Adrenal gland (tissue), 12 donors: ENCODE data around the gene HCN3. TPM values are rescaled to one million over a fixed set of nuclear protein-coding genes. Genes with fewer than 3 reads are reported as not detected.

Experiments used
- DNase-seq, 7 donors: peaks; one replicate each; pipeline ENCODE4 v3.0.0-alpha.2; 2019 to 2020
- H3K27ac ChIP-seq, 5 donors: fragments of 200-600 bp; sonication (generic) in 4 of 5; 1 replicate in 3 of 5; 2 replicates in 2 of 5; pipeline versions ENCODE4 v1.5.1 to v1.8.0; 2016 to 2020; ENCODE audit warnings: mild to moderate bottlenecking in 1 of 5
- H3K27me3 ChIP-seq: fragments of 200-600 bp; 2 replicates; pipeline ENCODE4 v1.8.0; 2021
- H3K36me3 ChIP-seq, 2 donors: fragments of 200-600 bp; replicated peaks in 1 of 2; 1 replicate in 1 of 2; 2 replicates in 1 of 2; pipeline versions ENCODE4 v1.5.1 to v1.8.0; 2018 to 2022
- H3K4me1 ChIP-seq, 2 donors: fragments of 200-600 bp; replicated peaks in 1 of 2; 1 replicate in 1 of 2; 2 replicates in 1 of 2; pipeline versions ENCODE4 v1.5.1 to v1.8.0; 2018 to 2021
- H3K4me3 ChIP-seq, 4 donors: fragments of 200-600 bp; sonication (generic) in 3 of 4; one replicate each; pipeline ENCODE4 v1.5.1; 2016 to 2018
- H3K9me3 ChIP-seq, 3 donors: fragments of 200-600 bp; sonication (generic) in 1 of 3; replicated peaks in 1 of 3; 1 replicate in 2 of 3; 2 replicates in 1 of 3; pipeline versions ENCODE4 v1.5.1 to v1.8.0; 2016 to 2021
- POLR2A ChIP-seq, 2 donors: fragments of 450-650 bp; IDR thresholded peaks; one replicate each; pipeline ENCODE4 v1.6.1; 2017; ENCODE audit warnings: antibody characterized with exemption in 2 of 2, mild to moderate bottlenecking in 2 of 2, moderate library complexity in 1 of 2
- whole genome bisulfite sequencing, 4 donors: extraction: QIAGEN DNeasy Blood & Tissue Kit in 2 of 4; methylation state at CpG; one replicate each; pipeline versions ENCODE4 v1.1.5 to v1.1.7; 2013 to 2017; 5-methylcytosine and 5-hydroxymethylcytosine counted together
- intact Hi-C, 2 donors: fragments of 100-400 bp; cut with DNase I; formaldehyde crosslinking; loops; one replicate each; pipeline versions ENCODE4 v1.14.1 to v1.15.0; 2022 to 2023
- polyA plus RNA-seq, 3 donors: library from polyadenylated mRNA; stranded (reverse); fragments of 200-250 nt in 2 of 3; fragments of 350-450 nt in 1 of 3; fragmentation: Illumina TruSeq in 1 of 3; extraction: RNeasy Lipid Tissue Mini Kit (QIAGEN cat#74804) in 1 of 3; gene quantifications; one replicate each; pipeline ENCODE4 v1.2.3, GENCODE V29; 2013 to 2014
- total RNA-seq, 9 donors: library from RNA; depleted of rRNA in 4 of 9; stranded (reverse); fragments of >200 nt in 4 of 9; fragments of 120-200 nt in 1 of 9; fragmentation: NEBNext Ultra II Directional in 1 of 9; extraction: Animal tissue kit (Norgen Biotek cat#: 25700) in 1 of 9; gene quantifications; one replicate each; pipeline versions ENCODE4 v1.1.0 to v1.2.4, GENCODE V29; 2013 to 2023
- TF ChIP-seq, protein P1 (sequence below), 6 experiments: fragments of 450-650 bp in 4 of 6; fragments of 200-600 bp in 2 of 6; sonication (generic) in 1 of 6; IDR thresholded peaks; 1 replicate in 5 of 6; 2 replicates in 1 of 6; pipeline versions ENCODE4 v1.5.1 to v1.8.0; 2016 to 2021; ENCODE audit warnings: antibody characterized with exemption in 6 of 6, mild to moderate bottlenecking in 2 of 6, moderate library complexity in 1 of 6
- donor health status: healthy with polysubstance abuse.
- donor health status: Bipolar disorder and iron deficiency.
- donor health status: DM: yes; HTN: yes; CAD: no.
- donor health status: DM: no; HTN: no; CAD: no.
- donor health status: DM: no; HTN: no; CAD: no.
- donor health status: DM: yes; HTN: yes; CAD: no.

The HCN3 gene
- total and polyA plus RNA-seq, 12 donors, result 1.0 to 14.5 (median 3.7) TPM

DNA sequence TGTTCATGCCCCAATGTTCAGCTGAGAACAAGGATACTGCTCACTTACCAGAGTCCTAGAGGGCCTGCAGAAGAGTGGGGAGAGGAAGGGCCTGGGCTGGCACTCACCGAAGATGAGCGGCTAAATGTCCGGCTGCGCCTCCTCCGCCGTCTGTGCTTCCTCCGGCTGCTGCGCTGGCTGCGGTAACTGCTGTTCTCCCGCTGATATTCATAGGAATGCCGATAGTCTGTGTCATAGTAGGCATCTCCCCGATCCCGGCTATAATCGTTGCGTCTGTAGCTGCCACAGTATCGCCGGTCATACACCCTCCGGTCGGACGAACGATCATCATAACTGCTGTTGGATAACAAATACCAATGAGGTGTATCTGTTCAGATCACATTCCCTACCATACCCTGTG lies 7.9 kb upstream of the HCN3 start:
- H3K27me3 ChIP-seq, result no peaks in the 10 kb centered on the region
- H3K4me3 ChIP-seq, result no peak overlapping the region
- DNase-seq, result no peak
- WGBS, 4 donors, result 89 to 93% (median 92%) methylated on average over 15 to 21 of the region's 21 CpGs
- H3K4me1 ChIP-seq, result peaks cover 12 to 14% of the 10 kb centered on the region in 2 donors
- no peak overlapping the region for H3K27ac ChIP-seq
- TF ChIP-seq POLR2A (IDR thresholded peaks at IDR 0.05), result no peak
- TF ChIP-seq, protein P1, sequence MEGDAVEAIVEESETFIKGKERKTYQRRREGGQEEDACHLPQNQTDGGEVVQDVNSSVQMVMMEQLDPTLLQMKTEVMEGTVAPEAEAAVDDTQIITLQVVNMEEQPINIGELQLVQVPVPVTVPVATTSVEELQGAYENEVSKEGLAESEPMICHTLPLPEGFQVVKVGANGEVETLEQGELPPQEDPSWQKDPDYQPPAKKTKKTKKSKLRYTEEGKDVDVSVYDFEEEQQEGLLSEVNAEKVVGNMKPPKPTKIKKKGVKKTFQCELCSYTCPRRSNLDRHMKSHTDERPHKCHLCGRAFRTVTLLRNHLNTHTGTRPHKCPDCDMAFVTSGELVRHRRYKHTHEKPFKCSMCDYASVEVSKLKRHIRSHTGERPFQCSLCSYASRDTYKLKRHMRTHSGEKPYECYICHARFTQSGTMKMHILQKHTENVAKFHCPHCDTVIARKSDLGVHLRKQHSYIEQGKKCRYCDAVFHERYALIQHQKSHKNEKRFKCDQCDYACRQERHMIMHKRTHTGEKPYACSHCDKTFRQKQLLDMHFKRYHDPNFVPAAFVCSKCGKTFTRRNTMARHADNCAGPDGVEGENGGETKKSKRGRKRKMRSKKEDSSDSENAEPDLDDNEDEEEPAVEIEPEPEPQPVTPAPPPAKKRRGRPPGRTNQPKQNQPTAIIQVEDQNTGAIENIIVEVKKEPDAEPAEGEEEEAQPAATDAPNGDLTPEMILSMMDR (IDR thresholded peaks at IDR 0.05), result no peak
- peaks cover 0 to 72% of the 10 kb centered on the region in 2 donors for H3K36me3 ChIP-seq
- no peaks in the 10 kb centered on the region for H3K9me3 ChIP-seq
- intact Hi-C loops, result no loop called here

DNA sequence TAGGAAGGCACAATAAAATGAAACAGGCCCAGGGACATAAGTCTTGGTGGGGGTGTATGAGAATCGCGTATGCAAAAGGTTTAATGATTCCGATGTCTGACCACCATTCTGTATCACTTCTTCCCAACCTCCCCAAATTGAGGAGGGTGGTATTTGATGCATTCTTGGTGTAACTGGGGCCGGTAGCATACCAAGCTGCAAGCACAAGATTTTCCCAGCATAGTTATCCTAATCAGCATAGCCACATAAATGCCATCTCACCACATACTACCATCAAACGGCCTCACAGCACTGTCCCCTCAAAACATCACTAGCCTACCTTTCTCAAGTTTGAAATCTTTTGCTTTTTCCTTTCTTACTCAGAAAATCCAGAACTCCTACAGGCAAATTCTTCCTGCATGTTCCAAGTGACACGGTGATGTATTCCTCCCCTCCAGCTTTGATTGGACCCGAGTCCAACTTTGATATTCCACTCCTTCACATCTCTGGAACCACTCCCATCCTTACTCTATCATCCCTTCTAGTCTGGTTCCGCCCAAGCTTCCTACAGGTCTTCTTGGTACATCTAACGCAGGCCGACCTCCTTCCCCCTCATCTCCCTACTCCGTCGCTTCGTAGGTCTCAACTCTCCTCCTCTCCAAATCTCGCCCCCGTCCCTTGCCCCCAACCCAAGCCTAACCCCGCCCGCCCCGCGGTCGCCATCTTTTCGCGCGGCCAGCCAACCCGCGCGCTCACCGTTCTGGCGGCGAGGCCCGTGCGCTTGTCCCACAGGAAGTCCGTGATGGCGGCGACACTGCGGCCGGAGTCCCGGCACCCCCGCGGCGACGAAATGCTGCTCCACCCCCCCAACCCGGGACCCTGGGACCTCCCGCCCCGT lies 4.6 kb upstream of the HCN3 start:
- no peaks in the 10 kb centered on the region for H3K27me3 ChIP-seq
- intact Hi-C loops, result loop anchor here in 1 of 2 donors (10.0 kb wide), 1 partner anchor 322 kb away; no protein-coding TSS in a partner anchor
- H3K36me3 ChIP-seq, result peaks cover 0 to 38% of the 10 kb centered on the region in 2 donors
- H3K9me3 ChIP-seq, result no peaks in the 10 kb centered on the region
- peak in 2 of 7 donors; percentile 39 to 51 for DNase-seq
- WGBS, 4 donors, result 2 to 4% (median 3%) methylated on average over 30 to 44 of the region's 44 CpGs
- TF ChIP-seq POLR2A (IDR thresholded peaks at IDR 0.05), result no peak
- TF ChIP-seq, protein P1 (IDR thresholded peaks at IDR 0.05), result no peak
- H3K4me3 ChIP-seq, result peak overlapping the region; percentile 16 to 98 (median 76)
- peak overlapping the region; percentile 90 to 100 (median 98) for H3K27ac ChIP-seq
- H3K4me1 ChIP-seq, result peaks cover 14 to 19% of the 10 kb centered on the region in 2 donors

DNA sequence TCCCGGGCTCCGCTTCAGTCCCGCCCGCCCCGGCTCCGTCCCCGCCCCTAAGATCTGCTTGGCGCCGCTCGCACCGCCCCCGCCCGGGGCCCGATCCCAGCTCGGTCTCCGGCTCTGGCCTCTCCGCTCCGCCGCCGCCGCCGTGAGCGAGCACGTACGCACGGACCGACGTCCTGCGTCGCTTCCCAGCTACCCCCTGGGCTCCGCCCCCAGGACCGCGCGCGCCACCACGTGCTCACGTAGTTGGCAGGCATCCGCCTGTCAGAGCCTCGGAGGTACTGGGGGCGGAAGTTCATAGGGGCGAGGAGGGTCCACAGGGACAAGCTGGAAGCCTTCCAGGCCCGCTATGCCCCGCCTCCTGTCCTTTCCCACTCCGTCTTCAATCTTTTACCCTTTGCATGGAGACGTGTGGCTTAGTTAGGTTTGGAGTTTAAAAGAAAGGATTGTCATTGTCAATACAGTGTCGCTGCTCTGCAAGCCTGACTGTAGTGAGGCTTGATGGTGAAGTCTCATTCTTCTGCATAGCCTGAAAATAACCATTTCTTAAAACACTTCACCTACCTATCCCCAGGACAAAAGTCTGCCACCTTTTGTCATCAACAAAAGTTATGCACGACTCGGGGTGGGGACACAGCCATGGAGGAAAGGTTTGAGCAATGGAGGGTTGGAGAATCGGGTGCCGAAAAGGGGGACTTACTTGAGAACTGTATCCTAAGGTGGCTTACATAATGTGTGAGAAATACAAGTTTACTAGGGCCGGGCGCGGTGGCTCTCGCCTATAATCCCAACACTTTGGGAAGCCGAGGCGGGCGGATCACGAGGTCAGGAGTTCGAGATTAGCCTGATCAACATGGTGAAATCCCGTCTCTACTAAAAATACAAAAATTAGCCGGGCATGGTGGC lies 3.7 kb upstream of the HCN3 start, which contains the start of gene CLK2:
CLK2 (minus strand) TSS at position 162 of the 903 bp plus-strand sequence. CDS start 2,527 bp downstream, outside the sequence.
- Histone ChIP-seq H3K9me3 (no peaks in the 10 kb centered on the region), H3K4me1 (peaks cover 22 to 28% of the 10 kb centered on the region in 2 donors), H3K36me3 (peaks cover 0 to 30% of the 10 kb centered on the region in 2 donors), H3K27me3 (no peaks in the 10 kb centered on the region), H3K4me3 (peak within 1 kb of the TSS; percentile 16 to 98 (median 76)), H3K27ac (peak within 1 kb of the TSS; percentile 90 to 100 (median 98))
- intact Hi-C loops, result loop anchor here in 1 of 2 donors (10.0 kb wide), 1 partner anchor 321 kb away; no protein-coding TSS in a partner anchor
- peak; percentile 95 to 97 (median 95) for DNase-seq
- peak; percentile 83 to 88 for TF ChIP-seq POLR2A (IDR thresholded peaks at IDR 0.05)
- TF ChIP-seq, protein P1 (IDR thresholded peaks at IDR 0.05), result no peak
- 13 to 42% (median 21%) methylated on average over 22 to 61 of the region's 61 CpGs for WGBS, 4 donors
